Stimulated activated CD8-positive, alpha-beta memory T cell treated with anti-CD3 and anti-CD28 coated beads, Interleukin-12 subunit alpha, Interleukin-12 subunit beta, amount 100 ng/mL, for 24 hours (primary cell): ENCODE measurements around the gene CADPS2.

Experiments used
- DNase-seq: peaks from one replicate; pipeline ENCODE4 v3.0.0-alpha.2; 2020; ENCODE audit errors: extremely low read depth

CADPS2 gene

GRCh38 chr7:122311050-122311700 lies 575.1 kb downstream of the CADPS2 start:
- DNase-seq: no peak

- DNase-seq: no peak
These were observed 575.9 kb downstream of the CADPS2 start for GRCh38 chr7:122310119-122311021.

- no peak for DNase-seq
These were observed 576.8 kb downstream of the CADPS2 start for GRCh38 chr7:122309421-122309820.

- no peak for DNase-seq
These were observed 579.0 kb downstream of the CADPS2 start for GRCh38 chr7:122307228-122307621.

GRCh38 chr7:122306320-122307227 lies 579.7 kb downstream of the CADPS2 start:
- no peak for DNase-seq

- no peak for DNase-seq
These were observed 580.6 kb downstream of the CADPS2 start for GRCh38 chr7:122305475-122306319.

- DNase-seq: no peak
These were observed 581.3 kb downstream of the CADPS2 start for GRCh38 chr7:122304996-122305421.

GRCh38 chr7:122304319-122304975 lies 581.8 kb downstream of the CADPS2 start, which contains the start of gene FEZF1:
Gene FEZF1 (minus strand): TSS chr7:122304750. CDS start chr7:122304437, 313 bp downstream.
- no peak for DNase-seq

GRCh38 chr7:122303531-122304318 lies 582.5 kb downstream of the CADPS2 start:
- no peak for DNase-seq

GRCh38 chr7:122302761-122303530 lies 583.3 kb downstream of the CADPS2 start:
- DNase-seq: no peak

- no peak for DNase-seq
These were observed 584.2 kb downstream of the CADPS2 start for GRCh38 chr7:122301858-122302760.

- no peak for DNase-seq
These were observed 585.1 kb downstream of the CADPS2 start for GRCh38 chr7:122300956-122301833.

- no peak for DNase-seq
These were observed 585.9 kb downstream of the CADPS2 start for GRCh38 chr7:122300211-122300932.

- DNase-seq: no peak
These were observed 586.5 kb downstream of the CADPS2 start for GRCh38 chr7:122299624-122300210.

- no peak for DNase-seq
These were observed 587.6 kb downstream of the CADPS2 start for GRCh38 chr7:122298618-122299017.

- DNase-seq: no peak
These were observed 588.1 kb downstream of the CADPS2 start for GRCh38 chr7:122298131-122298530.
